ENCODE results near the gene PGAM1. TPM values are rescaled to one million over a fixed set of nuclear protein-coding genes. Genes with fewer than 3 reads are reported as not detected.

PGAM1 gene
- total and polyA plus RNA-seq, 2 of the 13 experiments (the other 11 are each of a cell fraction or from before 2014, with no cell fraction given): 354 to 483 TPM

- TF ChIP-seq RFX3 (CRISPR knock-in tag; IDR thresholded peaks at IDR 0.05) (no peak), ZNF83 (CRISPR knock-in tag; IDR thresholded peaks at IDR 0.05; ENCODE audit: borderline replicate concordance) (no peak), HINFP (CRISPR knock-in tag; IDR thresholded peaks at IDR 0.05; ENCODE audit: low read depth) (peak; percentile 67; the same call in 1 of the 2 replicates), ZNF383 (CRISPR knock-in tag; IDR thresholded peaks at IDR 0.05; ENCODE audit: borderline replicate concordance) (no peak), ATRX (CRISPR knock-in tag; IDR thresholded peaks at IDR 0.05; ENCODE audit: borderline replicate concordance) (no peak), CENPBD1 (CRISPR knock-in tag; IDR thresholded peaks at IDR 0.05; ENCODE audit: borderline replicate concordance, low read depth) (no peak), ZNF572 (CRISPR knock-in tag; IDR thresholded peaks at IDR 0.05) (no peak; the same call in 1 of the 2 replicates), AHDC1 (CRISPR knock-in tag; IDR thresholded peaks at IDR 0.05; ENCODE audit: borderline replicate concordance) (no peak), IRF2 (CRISPR knock-in tag; IDR thresholded peaks at IDR 0.05) (peak; percentile 87), ZNF317 (CRISPR knock-in tag; IDR thresholded peaks at IDR 0.05) (peak; percentile 33; the same call in 1 of the 2 replicates), ELF4 (CRISPR knock-in tag; IDR thresholded peaks at IDR 0.05; ENCODE audit: borderline replicate concordance) (peak; percentile 63; the same call in 1 of the 2 replicates), NR2F6 (IDR thresholded peaks at IDR 0.05) (no peak), NR2F6 (CRISPR knock-in tag; IDR thresholded peaks at IDR 0.05) (no peak), EED (CRISPR knock-in tag; IDR thresholded peaks at IDR 0.05) (no peak), ZC3H4 (CRISPR knock-in tag; IDR thresholded peaks at IDR 0.05; ENCODE audit: borderline replicate concordance) (no peak), ZNF33B (CRISPR knock-in tag; IDR thresholded peaks at IDR 0.05) (0 out of 2 replicates have a peak, but pooled peaks have one; percentile 77), EZH2 (conservative IDR thresholded peaks at IDR 0.05; ENCODE audit: low read depth, low read length) (no peak), SP1 (IDR thresholded peaks at IDR 0.05) (no peak), SP1 (CRISPR knock-in tag; IDR thresholded peaks at IDR 0.05) (peak; percentile 76), ZNF768 (CRISPR knock-in tag; IDR thresholded peaks at IDR 0.05) (peak; percentile 26; the same call in 1 of the 2 replicates), BRCA1 (CRISPR knock-in tag; IDR thresholded peaks at IDR 0.05) (0 out of 2 replicates have a peak, but pooled peaks have one; percentile 62), ZNF17 (CRISPR knock-in tag; IDR thresholded peaks at IDR 0.05) (no peak)
Observed at GRCh38 chr10:97445722-97446639, 20.0 kb downstream of the PGAM1 start, which contains the start of the genes EXOSC1 and ZDHHC16 (continued).

Data from HepG2 (cell line).